HEK293 (cell line): ENCODE measurements around the gene AKAIN1.

ENCODE experiments used
- CTCF ChIA-PET: fragments of 350-600 bp; formaldehyde crosslinking; extraction: SDS; loops from one replicate; lab custom pipeline; 2021; ENCODE audit warnings: antibody characterized with exemption; lab: Yijun Ruan, JAX
- POLR2A ChIA-PET: fragments of 300-600 bp; formaldehyde crosslinking; extraction: SDS; loops from one replicate; lab custom pipeline; 2020; ENCODE audit warnings: antibody characterized with exemption, inconsistent platforms; lab: Yijun Ruan, JAX
- H3K27ac ChIP-seq: fragments of 200-500 bp; sonication (Bioruptor generic); 2 replicates; pipeline ENCODE4 v1.5.1; 2014; ENCODE audit warnings: low read depth, low read length, control low read depth, inconsistent platforms; ENCODE audit errors: extremely low read depth
- H3K36me3 ChIP-seq, 2 experiments: fragments of 200-500 bp in 1 of 2; sonication (Bioruptor generic) in 1 of 2; 1 replicate in 1 of 2; 2 replicates in 1 of 2; pipeline ENCODE4 v1.5.1; 2014 to 2017; ENCODE audit warnings: inconsistent platforms in 2 of 2, low read length in 2 of 2; ENCODE audit not compliant: control insufficient read depth in 2 of 2, insufficient read depth in 1 of 2
- H3K4me1 ChIP-seq: fragments of 200-500 bp; sonication (Bioruptor generic); 2 replicates; pipeline ENCODE4 v1.5.1; 2014; ENCODE audit warnings: mild to moderate bottlenecking, low read length, inconsistent platforms; ENCODE audit not compliant: control insufficient read depth, insufficient read depth
- H3K4me3 ChIP-seq: 2 replicates; pipeline ENCODE4 v1.5.1; 2011; ENCODE audit warnings: low read depth, mild to moderate bottlenecking, control low read depth, low read length, moderate library complexity
- H3K9me3 ChIP-seq: fragments of 200-500 bp; sonication (Bioruptor generic); 2 replicates; pipeline ENCODE4 v1.5.1; 2014; ENCODE audit warnings: low read depth, low read length, inconsistent platforms; ENCODE audit not compliant: control insufficient read depth, insufficient read depth
- BCL11A ChIP-seq: fragments of 450-650 bp; formaldehyde crosslinking; IDR thresholded peaks from 2 replicates; pipeline ENCODE4 v1.5.1; 2016; ENCODE audit warnings: low read depth, missing biosample characterization, missing genetic modification characterization
- FEZF1 ChIP-seq: fragments of 450-650 bp; formaldehyde crosslinking; IDR thresholded peaks from 2 replicates; pipeline ENCODE4 v1.5.1; 2016; ENCODE audit warnings: missing biosample characterization, missing genetic modification characterization
- GFI1B ChIP-seq: fragments of 450-650 bp; formaldehyde crosslinking; IDR thresholded peaks from 2 replicates; pipeline ENCODE4 v1.5.1; 2016; ENCODE audit warnings: missing biosample characterization, missing genetic modification characterization
- MZF1 ChIP-seq: fragments of 450-650 bp; formaldehyde crosslinking; IDR thresholded peaks from 2 replicates; pipeline ENCODE4 v1.5.1; 2017; ENCODE audit warnings: missing biosample characterization, missing genetic modification characterization, borderline replicate concordance
- SP2 ChIP-seq: fragments of 450-650 bp; formaldehyde crosslinking; IDR thresholded peaks from 2 replicates; pipeline ENCODE4 v1.5.1; 2016; ENCODE audit warnings: missing biosample characterization, missing genetic modification characterization
- TCF7L2 ChIP-seq: IDR thresholded peaks from 2 replicates; pipeline ENCODE4 v1.6.1; 2011; ENCODE audit warnings: low read depth, mild to moderate bottlenecking, inconsistent platforms, low read length, moderate library complexity, borderline replicate concordance
- ZBTB17 ChIP-seq: fragments of 450-650 bp; formaldehyde crosslinking; IDR thresholded peaks from 2 replicates; pipeline ENCODE4 v1.5.1; 2016; ENCODE audit warnings: missing biosample characterization, missing genetic modification characterization
- ZBTB8A ChIP-seq: fragments of 450-650 bp; formaldehyde crosslinking; IDR thresholded peaks from 2 replicates; pipeline ENCODE4 v1.5.1; 2016; ENCODE audit warnings: missing biosample characterization, missing genetic modification characterization
- ZFP3 ChIP-seq: fragments of 450-650 bp; formaldehyde crosslinking; IDR thresholded peaks from 2 replicates; pipeline ENCODE4 v1.5.1; 2016; ENCODE audit warnings: low read depth, missing biosample characterization, missing genetic modification characterization
- ZFP41 ChIP-seq: fragments of 450-650 bp; formaldehyde crosslinking; IDR thresholded peaks from 2 replicates; pipeline ENCODE4 v1.5.1; 2016; ENCODE audit warnings: missing biosample characterization, missing genetic modification characterization, borderline replicate concordance
- ZNF169 ChIP-seq: fragments of 450-650 bp; formaldehyde crosslinking; IDR thresholded peaks from 2 replicates; pipeline ENCODE4 v1.5.1; 2016; ENCODE audit warnings: missing biosample characterization, missing genetic modification characterization
- ZNF174 ChIP-seq: fragments of 450-650 bp; formaldehyde crosslinking; IDR thresholded peaks from 2 replicates; pipeline ENCODE4 v1.5.0; 2017; ENCODE audit warnings: missing biosample characterization, mild to moderate bottlenecking, missing genetic modification characterization
- ZNF211 ChIP-seq: fragments of 450-650 bp; formaldehyde crosslinking; IDR thresholded peaks from 2 replicates; pipeline ENCODE4 v1.5.1; 2016; ENCODE audit warnings: low read depth, missing biosample characterization, missing genetic modification characterization
- ZNF394 ChIP-seq: fragments of 450-650 bp; formaldehyde crosslinking; IDR thresholded peaks from 2 replicates; pipeline ENCODE4 v1.5.1; 2016; ENCODE audit warnings: missing biosample characterization, missing genetic modification characterization, mild to moderate bottlenecking, moderate library complexity, borderline replicate concordance
- ZNF621 ChIP-seq: fragments of 450-650 bp; formaldehyde crosslinking; IDR thresholded peaks from 2 replicates; pipeline ENCODE4 v1.5.1; 2017; ENCODE audit warnings: missing biosample characterization, missing genetic modification characterization
- ZNF623 ChIP-seq: fragments of 450-650 bp; formaldehyde crosslinking; IDR thresholded peaks from 2 replicates; pipeline ENCODE4 v1.5.1; 2016; ENCODE audit warnings: missing biosample characterization, missing genetic modification characterization
- ZNF639 ChIP-seq: fragments of 450-650 bp; formaldehyde crosslinking; IDR thresholded peaks from 2 replicates; pipeline ENCODE4 v1.5.1; 2016; ENCODE audit warnings: missing biosample characterization, missing genetic modification characterization
- ZNF707 ChIP-seq: fragments of 450-650 bp; formaldehyde crosslinking; IDR thresholded peaks from 2 replicates; pipeline ENCODE4 v1.5.1; 2016; ENCODE audit warnings: missing biosample characterization, missing genetic modification characterization
- ZNF785 ChIP-seq: fragments of 450-650 bp; formaldehyde crosslinking; IDR thresholded peaks from 2 replicates; pipeline ENCODE4 v1.5.1; 2016; ENCODE audit warnings: missing biosample characterization, missing genetic modification characterization
- ZNF843 ChIP-seq: fragments of 450-650 bp; formaldehyde crosslinking; IDR thresholded peaks from 2 replicates; pipeline ENCODE4 v1.5.1; 2016; ENCODE audit warnings: missing biosample characterization, missing genetic modification characterization
- ZSCAN4 ChIP-seq: fragments of 450-650 bp; formaldehyde crosslinking; IDR thresholded peaks from 2 replicates; pipeline ENCODE4 v1.5.1; 2017; ENCODE audit warnings: missing biosample characterization, missing genetic modification characterization
- ZXDB ChIP-seq: fragments of 450-650 bp; formaldehyde crosslinking; IDR thresholded peaks from 2 replicates; pipeline ENCODE4 v1.5.1; 2016; ENCODE audit warnings: missing biosample characterization, missing genetic modification characterization

Gene AKAIN1

GRCh38 chr18:5103693-5104092, 93.4 kb downstream of the AKAIN1 start:
- no peak overlapping the region for H3K4me3 ChIP-seq
- POLR2A ChIA-PET: no interaction called here
- H3K36me3 ChIP-seq: no peaks in the 10 kb centered on the region
- no peaks in the 10 kb centered on the region for H3K9me3 ChIP-seq
- no peak overlapping the region for H3K27ac ChIP-seq
- TF ChIP-seq SP2 (tag by site-specific recombination) (no peak), ZNF174 (tag by site-specific recombination) (no peak), ZNF843 (no peak), ZFP3 (no peak), ZXDB (tag by site-specific recombination) (no peak), FEZF1 (tag by site-specific recombination) (no peak), MZF1 (tag by site-specific recombination) (no peak), ZNF785 (tag by site-specific recombination) (no peak), ZBTB8A (tag by site-specific recombination) (no peak)
- TF ChIP-seq, all 188 proteins: peak for 0
- CTCF ChIA-PET: interaction anchor here (0.6 kb wide), 2 partner anchors 605 to 906 kb away, joined by 3 read pairs; no protein-coding TSS in a partner anchor
- no peaks in the 10 kb centered on the region for H3K4me1 ChIP-seq

GRCh38 chr18:5103286-5103685, 93.8 kb downstream of the AKAIN1 start:
- POLR2A ChIA-PET: no interaction called here
- no peak for TF ChIP-seq TCF7L2
- TF ChIP-seq GFI1B (tag by site-specific recombination): no peak
- TF ChIP-seq ZNF623 (tag by site-specific recombination): no peak
- no peak for TF ChIP-seq SP2 (tag by site-specific recombination)
- TF ChIP-seq ZNF169 (tag by site-specific recombination): no peak
- TF ChIP-seq ZFP41 (tag by site-specific recombination): no peak
- TF ChIP-seq ZNF394 (tag by site-specific recombination): no peak
- no peak for TF ChIP-seq ZNF211
- TF ChIP-seq ZSCAN4 (tag by site-specific recombination): no peak
- no peak for TF ChIP-seq ZBTB17
- TF ChIP-seq, all 188 proteins: peak for 0
- CTCF ChIA-PET: interaction anchor here (0.6 to 1.3 kb wide), 2 partner anchors 30 to 907 kb away, joined by 3 to 5 read pairs; no protein-coding TSS in a partner anchor
- no peaks in the 10 kb centered on the region for H3K36me3 ChIP-seq
- no peaks in the 10 kb centered on the region for H3K4me1 ChIP-seq
- no peak overlapping the region for H3K27ac ChIP-seq
- no peak overlapping the region for H3K4me3 ChIP-seq
- no peaks in the 10 kb centered on the region for H3K9me3 ChIP-seq

GRCh38 chr18:5097116-5097703, 99.8 kb downstream of the AKAIN1 start:
- Histone ChIP-seq H3K4me1 (no peaks in the 10 kb centered on the region), H3K9me3 (no peaks in the 10 kb centered on the region), H3K27ac (no peak overlapping the region), H3K4me3 (no peak overlapping the region), H3K36me3 (no peaks in the 10 kb centered on the region)
- POLR2A ChIA-PET: no interaction called here
- TF ChIP-seq ZNF639 (tag by site-specific recombination): no peak
- no peak for TF ChIP-seq BCL11A
- no peak for TF ChIP-seq ZNF707
- TF ChIP-seq ZNF621 (tag by site-specific recombination): no peak
- CTCF ChIA-PET: interaction anchor here (0.5 to 2.4 kb wide), 2 partner anchors 24 to 73 kb away, joined by 3 to 7 read pairs; no protein-coding TSS in a partner anchor
